Liver (tissue), 3 donors: ENCODE data around the gene SIGLEC14.

Experiments
- CTCF ChIP-seq: fragments of 150-350 bp; IDR thresholded peaks from 2 replicates; pipeline ENCODE4 v1.5.1; 2017; ENCODE audit warnings: improper control_type of control experiment, low read depth, low read length; ENCODE audit not compliant: missing input control
- GABPA ChIP-seq, 2 donors: IDR thresholded peaks in 1 of 2; conservative IDR thresholded peaks in 1 of 2; 2 replicates each; pipeline ENCODE4 v1.6.1; 2016; ENCODE audit warnings: antibody characterized with exemption in 2 of 2, mild to moderate bottlenecking in 1 of 2, moderate library complexity in 1 of 2
- YY1 ChIP-seq: IDR thresholded peaks from 2 replicates; pipeline ENCODE4 v1.6.1; 2016; ENCODE audit warnings: antibody characterized with exemption, mild to moderate bottlenecking
- donor health status: healthy.
- donor health status: healthy.

GRCh38 chr19:51695702-51696315 lies 49.2 kb upstream of the SIGLEC14 start:
- TF ChIP-seq GABPA (IDR thresholded peaks at IDR 0.05 in 1 of 2, conservative IDR thresholded peaks at IDR 0.05 in 1 of 2) (no peak), YY1 (no peak), CTCF (no peak)
